Naive thymus-derived CD4-positive, alpha-beta T cell (primary cell): ENCODE results near the gene COL9A3. TPM values are rescaled to one million over a fixed set of nuclear protein-coding genes. Genes with fewer than 3 reads are reported as not detected.

Source experiments
- ATAC-seq: fragments of 150-1000 bp; cut with Tn5 transposase; 2 replicates; pipeline ENCODE4 v1.10.0; 2021; ENCODE audit warnings: mild to moderate bottlenecking, moderate library complexity
- CTCF ChIA-PET: fragments of 350-600 bp; sonication (Branson Sonifier 250); formaldehyde crosslinking; loops from one replicate; lab custom pipeline; 2021; ENCODE audit warnings: antibody characterized with exemption; lab: Charles Lee
- POLR2A ChIA-PET: fragments of 350-600 bp; sonication (Branson Sonifier 250); formaldehyde crosslinking; loops from one replicate; lab custom pipeline; 2021; ENCODE audit warnings: antibody characterized with exemption, inconsistent platforms; lab: Charles Lee
- DNase-seq, 9 donors: peaks; one replicate each; pipeline versions ENCODE4 v3.0.0 to v3.0.0-alpha.2; 2020 to 2022; ENCODE audit warnings: mixed read lengths in 1 of 9
- H3K27ac ChIP-seq: one replicate; pipeline ENCODE4 v1.7.0; 2013; ENCODE audit warnings: mild to moderate bottlenecking, low read depth, low read length, moderate library complexity
- H3K27me3 ChIP-seq, 2 donors: one replicate each; pipeline ENCODE4 v1.7.0; 2013; ENCODE audit warnings: low read length in 2 of 2, mild to moderate bottlenecking in 2 of 2, moderate library complexity in 2 of 2; ENCODE audit not compliant: control insufficient read depth in 2 of 2, insufficient read depth in 2 of 2
- H3K36me3 ChIP-seq, 3 experiments: 1 replicate in 2 of 3; 2 replicates in 1 of 3; pipeline ENCODE4 v1.7.0; 2013; ENCODE audit warnings: low read length in 3 of 3, mild to moderate bottlenecking in 3 of 3, moderate library complexity in 1 of 3; ENCODE audit not compliant: insufficient read depth in 3 of 3, control insufficient read depth in 2 of 3
- H3K4me1 ChIP-seq, 2 donors: one replicate each; pipeline ENCODE4 v1.7.0; 2013; ENCODE audit warnings: low read length in 2 of 2, mild to moderate bottlenecking in 2 of 2, moderate library complexity in 1 of 2; ENCODE audit not compliant: control insufficient read depth in 2 of 2, insufficient read depth in 2 of 2
- H3K4me3 ChIP-seq: 2 replicates; pipeline ENCODE4 v1.7.0; 2013; ENCODE audit warnings: mild to moderate bottlenecking, low read length
- H3K9me3 ChIP-seq, 3 experiments: 1 replicate in 2 of 3; 2 replicates in 1 of 3; pipeline ENCODE4 v1.7.0; 2013; ENCODE audit warnings: low read length in 3 of 3; ENCODE audit not compliant: control insufficient read depth in 2 of 3
- H3K27ac Mint-ChIP-seq, 9 donors: one replicate each; pipeline ENCODE4 v1.8.0; 2020 to 2022; ENCODE audit warnings: mixed read lengths in 9 of 9, mild to moderate bottlenecking in 8 of 9, moderate library complexity in 5 of 9, inconsistent platforms in 2 of 9
- H3K27me3 Mint-ChIP-seq, 5 donors: one replicate each; pipeline ENCODE4 v1.8.0; 2021 to 2022; ENCODE audit warnings: mixed read lengths in 5 of 5, mild to moderate bottlenecking in 1 of 5
- H3K36me3 Mint-ChIP-seq, 5 donors: one replicate each; pipeline ENCODE4 v1.8.0; 2020 to 2022; ENCODE audit warnings: mixed read lengths in 5 of 5, mild to moderate bottlenecking in 3 of 5, inconsistent platforms in 1 of 5
- H3K4me1 Mint-ChIP-seq, 7 donors: one replicate each; pipeline ENCODE4 v1.8.0; 2020 to 2022; ENCODE audit warnings: mixed read lengths in 7 of 7, mild to moderate bottlenecking in 3 of 7, inconsistent platforms in 1 of 7
- H3K4me3 Mint-ChIP-seq, 10 donors: one replicate each; pipeline ENCODE4 v1.8.0; 2020 to 2022; ENCODE audit warnings: mild to moderate bottlenecking in 10 of 10, mixed read lengths in 10 of 10, moderate library complexity in 6 of 10, inconsistent platforms in 2 of 10
- H3K9me3 Mint-ChIP-seq, 11 donors: one replicate each; pipeline ENCODE4 v1.8.0; 2020 to 2022; ENCODE audit warnings: mixed read lengths in 11 of 11, mild to moderate bottlenecking in 4 of 11, inconsistent platforms in 1 of 11, moderate library complexity in 1 of 11
- intact Hi-C, 2 donors: fragments of 100-400 bp; cut with micrococcal nuclease; formaldehyde crosslinking; loops; one replicate each; pipeline ENCODE4 v1.15.1; 2023
- polyA plus RNA-seq, 2 donors: library from polyadenylated mRNA; unstranded; fragments of 300-500 nt; fragmentation: Illumina TruSeq; gene quantifications; one replicate each; pipeline ENCODE4 v1.2.3, GENCODE V29; 2021
- total RNA-seq, 6 experiments: library from RNA in 5 of 6; stranded (reverse) in 5 of 6; gene quantifications; 1 replicate in 5 of 6; 2 replicates in 1 of 6; pipeline ENCODE4 v1.2.3 and lab custom pipeline; 2021 to 2026

The COL9A3 gene
- total and polyA plus RNA-seq, 7 experiments from 2014 or later, result 0.32 to 0.59 TPM; not detected in 5

DNA sequence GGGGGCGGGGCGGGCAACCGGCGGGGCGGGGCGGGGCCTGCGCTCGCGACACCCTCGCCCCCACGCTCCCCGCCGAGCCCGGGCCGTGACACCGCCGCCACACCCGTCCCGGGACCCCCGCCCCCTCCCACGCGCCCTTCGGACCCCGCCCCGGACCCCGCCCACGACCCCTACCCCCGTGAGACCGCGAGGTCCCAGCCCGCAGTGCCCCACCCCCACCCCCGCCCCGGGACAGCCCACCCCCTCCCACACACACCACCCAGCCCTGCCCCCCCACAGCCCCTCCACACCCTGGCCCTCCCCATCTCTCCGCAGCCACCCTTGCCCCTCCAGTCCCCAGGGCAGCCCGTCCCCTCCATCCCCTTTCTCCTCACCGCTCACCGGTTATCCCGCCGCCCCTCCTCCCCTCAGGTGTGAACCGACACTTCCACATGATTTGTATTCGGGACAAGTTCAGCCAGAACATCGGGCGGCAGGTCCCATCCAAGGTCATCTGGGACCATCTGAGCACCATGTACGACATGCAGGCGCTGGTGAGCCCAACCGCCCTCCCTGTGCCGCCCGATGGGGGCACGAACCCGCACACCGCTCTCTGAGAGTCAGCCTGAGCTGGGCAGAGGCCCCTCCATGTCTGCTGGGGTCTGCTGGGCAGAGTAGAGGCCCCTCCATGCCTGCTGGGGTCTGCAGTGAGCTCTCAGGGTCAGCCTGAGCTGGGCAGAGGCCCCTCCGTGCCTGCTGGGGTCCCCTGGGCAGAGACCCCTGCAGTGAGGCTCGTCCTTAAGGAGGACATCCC, 20.0 kb upstream of the COL9A3 start:
- Histone ChIP-seq H3K27me3 (no peaks in the 10 kb centered on the region), H3K36me3 (peaks cover 0 to 40% (median 0%) of the 10 kb centered on the region in 3 experiments), H3K9me3 (no peaks in the 10 kb centered on the region), H3K4me1 (peaks cover 12 to 16% of the 10 kb centered on the region in 2 donors), H3K4me3 (no peak overlapping the region), H3K27ac (peak overlapping the region; percentile 80)
- peak overlapping the region in 8 of 9 donors; percentile 24 to 88 (median 76) for H3K27ac Mint-ChIP-seq
- H3K27me3 Mint-ChIP-seq, result no peaks in the 10 kb centered on the region
- ChIA-PET CTCF (interaction anchor here (1.0 to 2.9 kb wide), 2 partner anchors 12 to 111 kb away, joined by 3 to 15 read pairs; no protein-coding TSS in a partner anchor), POLR2A (interaction anchor here (0.7 to 4.6 kb wide), 13 partner anchors 7 to 410 kb away, joined by 3 to 65 read pairs (median 4); partner anchors contain the start of genes OGFR and RPS21)
- ATAC-seq (no peak), DNase-seq (no peak)
- H3K4me3 Mint-ChIP-seq, result peak overlapping the region; percentile 47 to 90 (median 82)
- H3K9me3 Mint-ChIP-seq, result peaks cover 0 to 5% (median 0%) of the 10 kb centered on the region in 11 donors
- H3K4me1 Mint-ChIP-seq, result peaks cover 23 to 40% (median 34%) of the 10 kb centered on the region in 7 donors
- intact Hi-C loops, result loop anchor here (1.0 to 10.0 kb wide), 6 partner anchors 420 to 938 kb away; partner anchors contain the start of genes ADRM1 (in 1 of the 2), GMEB2 (in 1 of the 2), LIME1 (in 1 of the 2) and LSM14B (in 1 of the 2)
- H3K36me3 Mint-ChIP-seq, result peaks cover 0 to 14% (median 8%) of the 10 kb centered on the region in 5 donors

GRCh38 chr20:62797671-62798532, 18.9 kb upstream of the COL9A3 start:
- Mint-ChIP-seq H3K36me3 (peaks cover 0 to 14% (median 8%) of the 10 kb centered on the region in 5 donors), H3K4me3 (peak overlapping the region; percentile 47 to 90 (median 82)), H3K27me3 (no peaks in the 10 kb centered on the region), H3K27ac (peak overlapping the region; percentile 31 to 88 (median 77)), H3K9me3 (peaks cover 0 to 5% (median 0%) of the 10 kb centered on the region in 11 donors), H3K4me1 (peaks cover 21 to 37% (median 31%) of the 10 kb centered on the region in 7 donors)
- H3K27ac ChIP-seq, result no peak overlapping the region
- intact Hi-C loops, result loop anchor here (2.0 to 10.0 kb wide), 4 partner anchors 419 to 937 kb away; partner anchors contain the start of genes GMEB2 (in 1 of the 2), LIME1 (in 1 of the 2), PPDPF (in 1 of the 2) and SLC2A4RG (in 1 of the 2)
- POLR2A ChIA-PET, result interaction anchor here (0.6 to 1.2 kb wide), 4 partner anchors 65 to 372 kb away, joined by 3 read pairs; no protein-coding TSS in a partner anchor
- H3K27me3 ChIP-seq, result no peaks in the 10 kb centered on the region
- no peak for DNase-seq
- H3K4me1 ChIP-seq, result peaks cover 12 to 13% of the 10 kb centered on the region in 2 donors
- H3K36me3 ChIP-seq, result peaks cover 0 to 40% (median 0%) of the 10 kb centered on the region in 3 experiments
- H3K9me3 ChIP-seq, result no peaks in the 10 kb centered on the region
- ATAC-seq, result no peak
- no peak overlapping the region for H3K4me3 ChIP-seq
- CTCF ChIA-PET, result interaction anchor here (2.9 kb wide), 1 partner anchor 11 kb away, joined by 15 read pairs; no protein-coding TSS in a partner anchor

DNA sequence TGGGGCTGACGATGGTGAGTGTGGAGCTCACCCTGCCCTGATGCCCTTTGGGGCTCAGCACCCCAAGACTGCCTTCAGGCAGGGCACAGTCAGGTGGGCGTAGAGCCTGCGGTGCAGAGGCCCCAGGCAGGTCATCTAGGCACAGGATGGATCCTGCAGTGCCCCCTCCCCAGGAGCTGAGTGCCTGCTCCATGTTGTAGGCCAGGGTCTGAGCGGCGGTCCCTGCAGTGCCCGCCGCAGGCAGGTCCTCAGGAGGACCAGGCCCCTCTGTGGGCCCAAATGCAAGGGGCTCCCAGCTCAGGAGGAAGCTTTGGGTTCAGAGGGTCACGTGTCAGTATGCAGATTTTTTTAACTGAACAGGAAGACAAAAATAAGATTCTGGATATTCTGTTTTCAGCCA, 17.8 kb upstream of the COL9A3 start:
- H3K27ac ChIP-seq, result no peak overlapping the region
- Mint-ChIP-seq H3K36me3 (peaks cover 0 to 14% (median 8%) of the 10 kb centered on the region in 5 donors), H3K4me3 (no peak overlapping the region), H3K27ac (peak overlapping the region in 2 of 9 donors; percentile 41 to 60), H3K9me3 (peaks cover 0 to 5% (median 0%) of the 10 kb centered on the region in 11 donors), H3K4me1 (peaks cover 20 to 41% (median 27%) of the 10 kb centered on the region in 7 donors), H3K27me3 (no peaks in the 10 kb centered on the region)
- peaks cover 7 to 9% of the 10 kb centered on the region in 2 donors for H3K4me1 ChIP-seq
- H3K36me3 ChIP-seq, result peaks cover 0 to 40% (median 0%) of the 10 kb centered on the region in 3 experiments
- H3K27me3 ChIP-seq, result no peaks in the 10 kb centered on the region
- ChIA-PET CTCF (no interaction called here), POLR2A (no interaction called here)
- DNase-seq (no peak), ATAC-seq (no peak)
- H3K4me3 ChIP-seq, result no peak overlapping the region
- no peaks in the 10 kb centered on the region for H3K9me3 ChIP-seq
- intact Hi-C loops, result loop anchor here (5.0 to 10.0 kb wide), 3 partner anchors 723 to 936 kb away; partner anchors contain the start of genes GMEB2 (in 1 of the 2), LIME1 (in 1 of the 2), PPDPF (in 1 of the 2) and SLC2A4RG (in 1 of the 2)

DNA sequence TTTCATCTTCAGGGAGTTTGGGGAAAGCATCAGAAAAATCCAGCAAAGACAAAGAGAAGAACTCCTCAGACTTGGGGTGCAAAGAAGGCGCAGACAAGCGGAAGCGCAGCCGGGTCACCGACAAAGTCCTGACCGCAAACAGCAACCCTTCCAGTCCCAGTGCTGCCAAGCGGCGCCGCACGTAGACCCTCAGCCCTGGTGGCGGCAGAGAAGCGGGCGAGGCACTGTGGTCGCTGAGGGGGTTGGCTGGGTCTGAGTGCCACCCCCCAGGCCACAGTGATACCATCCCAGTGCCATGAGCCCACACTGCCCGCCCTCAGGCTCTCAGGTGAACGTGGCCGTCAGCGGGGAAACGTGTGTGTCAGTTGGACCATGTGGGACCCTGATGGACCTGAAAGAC, 17.4 kb upstream of the COL9A3 start:
- no peaks in the 10 kb centered on the region for H3K9me3 ChIP-seq
- intact Hi-C loops, result loop anchor here (5.0 to 10.0 kb wide), 3 partner anchors 723 to 935 kb away; partner anchors contain the start of genes GMEB2 (in 1 of the 2), LIME1 (in 1 of the 2), PPDPF (in 1 of the 2) and SLC2A4RG (in 1 of the 2)
- CTCF ChIA-PET, result no interaction called here
- H3K4me1 ChIP-seq, result peaks cover 9 to 11% of the 10 kb centered on the region in 2 donors
- DNase-seq (no peak), ATAC-seq (no peak)
- peaks cover 0 to 40% (median 0%) of the 10 kb centered on the region in 3 experiments for H3K36me3 ChIP-seq
- peaks cover 23 to 43% (median 30%) of the 10 kb centered on the region in 7 donors for H3K4me1 Mint-ChIP-seq
- POLR2A ChIA-PET, result no interaction called here
- H3K27ac ChIP-seq, result no peak overlapping the region
- H3K27me3 ChIP-seq, result no peaks in the 10 kb centered on the region
- peak overlapping the region in 3 of 10 donors; percentile 2 to 59 (median 8) for H3K4me3 Mint-ChIP-seq
- no peaks in the 10 kb centered on the region for H3K27me3 Mint-ChIP-seq
- no peak overlapping the region for H3K4me3 ChIP-seq
- peak overlapping the region in 2 of 9 donors; percentile 41 to 60 for H3K27ac Mint-ChIP-seq
- peaks cover 0 to 5% (median 0%) of the 10 kb centered on the region in 11 donors for H3K9me3 Mint-ChIP-seq
- H3K36me3 Mint-ChIP-seq, result peaks cover 0 to 14% (median 8%) of the 10 kb centered on the region in 5 donors

DNA sequence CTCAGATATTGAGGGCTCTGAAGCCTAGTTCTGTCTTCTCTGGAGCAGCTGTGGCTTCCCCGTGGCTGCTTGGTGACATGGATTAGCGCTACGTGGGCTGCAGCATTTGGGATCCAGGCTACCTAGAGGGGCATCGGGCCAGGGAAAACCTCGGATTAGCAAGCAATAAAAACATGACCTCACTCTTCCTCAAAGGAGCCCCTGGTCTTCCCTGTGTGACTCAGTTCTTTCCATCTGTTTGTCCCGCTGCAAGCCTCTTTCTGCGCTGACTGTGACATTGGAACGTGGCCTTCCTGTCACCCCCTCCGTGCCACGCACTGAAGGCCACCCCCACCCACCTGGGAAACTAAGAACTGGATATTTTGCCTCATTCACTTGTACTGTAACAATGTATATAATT, 17.0 kb upstream of the COL9A3 start:
- Mint-ChIP-seq H3K27ac (peak overlapping the region in 1 of 9 donors; percentile 58), H3K36me3 (peaks cover 0 to 14% (median 9%) of the 10 kb centered on the region in 5 donors), H3K27me3 (no peaks in the 10 kb centered on the region), H3K9me3 (peaks cover 0 to under 1% (median 0%) of the 10 kb centered on the region in 11 donors), H3K4me1 (peaks cover 23 to 40% (median 29%) of the 10 kb centered on the region in 7 donors), H3K4me3 (peak overlapping the region in 3 of 10 donors; percentile 2 to 59 (median 36))
- ChIA-PET POLR2A (no interaction called here), CTCF (no interaction called here)
- Histone ChIP-seq H3K36me3 (peaks cover 0 to 40% (median 0%) of the 10 kb centered on the region in 3 experiments), H3K4me3 (no peak overlapping the region), H3K4me1 (peaks cover 9 to 11% of the 10 kb centered on the region in 2 donors), H3K27ac (no peak overlapping the region), H3K27me3 (no peaks in the 10 kb centered on the region), H3K9me3 (no peaks in the 10 kb centered on the region)
- intact Hi-C loops, result loop anchor here (5.0 to 10.0 kb wide), 5 partner anchors 207 to 935 kb away; partner anchors contain the start of genes ARFGAP1 (in 1 of the 2), BHLHE23 (in 1 of the 2), GMEB2 (in 1 of the 2) and LIME1 (in 1 of the 2)
- ATAC-seq (no peak), DNase-seq (no peak)
